HCT116 (cell line): ENCODE measurements around the gene FMN2. TPM values are rescaled to one million over a fixed set of nuclear protein-coding genes. Genes with fewer than 3 reads are reported as not detected.

ENCODE experiments used
- ATAC-seq: fragments of 200-7000 bp; cut with Tn5 transposase; 2 replicates; pipeline ENCODE4 v1.9.1; 2020; ENCODE audit warnings: mild to moderate bottlenecking, moderate library complexity
- BruUV-seq: library from RNA; stranded (reverse); fragments of 400-500 nt; replicated peaks from 2 replicates; lab custom pipeline; 2021; lab: Mats Ljungman, UMichigan
- CTCF ChIA-PET: fragments of 300-600 bp; sonication (Branson Sonifier 250); formaldehyde crosslinking; loops from one replicate; lab custom pipeline; 2021; ENCODE audit warnings: antibody characterized with exemption; lab: Charles Lee
- POLR2A ChIA-PET: fragments of 300-600, 350-600 bp; sonication (Branson Sonifier 250); formaldehyde crosslinking; loops from one replicate; lab custom pipeline; 2021; ENCODE audit warnings: antibody characterized with exemption; lab: Charles Lee
- RAD21 ChIA-PET, 2 experiments: fragments of 300-600 bp; sonication (Branson Sonifier 250); formaldehyde crosslinking; loops; one replicate each; lab custom pipeline; 2023; ENCODE audit warnings: low total read pairs in 2 of 2; ENCODE audit not compliant: uncharacterized antibody in 2 of 2, unreplicated experiment in 2 of 2, low non-redundant PET in 1 of 2; lab: Charles Lee
- DNase-seq: peaks from one replicate; pipeline ENCODE4 v3.0.0-alpha.2; 2010; ENCODE audit warnings: low read depth, low spot score
- H2AFZ ChIP-seq: fragments of 200-600 bp; shearing (Covaris generic), sonication (generic); 2 replicates; pipeline ENCODE4 v1.6.1; 2017; ENCODE audit warnings: low read depth, mixed run types, mixed read lengths, antibody characterized with exemption, low read length; ENCODE audit not compliant: poor library complexity, severe bottlenecking
- H3K27ac ChIP-seq: 2 replicates; pipeline ENCODE4 v1.5.1; 2012; ENCODE audit warnings: low read depth, low read length
- H3K27me3 ChIP-seq: fragments of 200-600 bp; sonication (generic); 2 replicates; pipeline ENCODE4 v1.6.1; 2016; ENCODE audit warnings: mixed run types, low read length, mixed read lengths; ENCODE audit not compliant: insufficient read depth
- H3K36me3 ChIP-seq, 2 experiments: fragments of 200-500 bp in 1 of 2; fragments of 200-600 bp in 1 of 2; sonication (Bioruptor generic) in 1 of 2; sonication (generic) in 1 of 2; 2 replicates each; pipeline versions ENCODE4 v1.5.1 to v1.6.1; 2014 to 2016; ENCODE audit warnings: low read length in 2 of 2, inconsistent platforms in 1 of 2, mixed read lengths in 1 of 2, mixed run types in 1 of 2; ENCODE audit not compliant: insufficient read depth in 2 of 2, control insufficient read depth in 1 of 2
- H3K4me1 ChIP-seq, 2 experiments: fragments of 200-600 bp in 1 of 2; sonication (generic) in 1 of 2; 2 replicates each; pipeline versions ENCODE4 v1.5.1 to v1.6.1; 2012 to 2017; ENCODE audit warnings: low read length in 2 of 2, inconsistent platforms in 1 of 2, mild to moderate bottlenecking in 1 of 2, mixed read lengths in 1 of 2, mixed run types in 1 of 2, moderate library complexity in 1 of 2; ENCODE audit not compliant: insufficient read depth in 2 of 2, control insufficient read depth in 1 of 2
- H3K4me2 ChIP-seq: fragments of 200-600 bp; sonication (generic); 2 replicates; pipeline ENCODE4 v1.6.1; 2017; ENCODE audit warnings: mixed run types, low read length, mixed read lengths
- H3K4me3 ChIP-seq, 2 experiments: fragments of 200-600 bp in 1 of 2; sonication (generic) in 1 of 2; replicated peaks in 1 of 2; 2 replicates each; pipeline ENCODE4 v1.5.1; 2011 to 2016; ENCODE audit warnings: low read length in 2 of 2, control low read depth in 1 of 2, low read depth in 1 of 2, mild to moderate bottlenecking in 1 of 2, mixed read lengths in 1 of 2, mixed run types in 1 of 2
- H3K79me2 ChIP-seq: fragments of 200-600 bp; sonication (generic); 2 replicates; pipeline ENCODE4 v1.6.1; 2017; ENCODE audit warnings: mild to moderate bottlenecking, mixed run types, low read length, moderate library complexity, mixed read lengths; ENCODE audit not compliant: insufficient read depth
- H3K9ac ChIP-seq: fragments of 200-600 bp; sonication (generic); 2 replicates; pipeline ENCODE4 v1.6.1; 2016; ENCODE audit warnings: low read length, mixed read lengths
- H3K9me2 ChIP-seq: fragments of 200-600 bp; sonication (generic), shearing (Covaris generic); 2 replicates; pipeline ENCODE4 v1.6.1; 2017; ENCODE audit warnings: mixed run types, mild to moderate bottlenecking, moderate library complexity; ENCODE audit not compliant: insufficient read depth
- H3K9me3 ChIP-seq, 2 experiments: fragments of 200-500 bp in 1 of 2; fragments of 200-600 bp in 1 of 2; sonication (Bioruptor generic) in 1 of 2; sonication (generic) in 1 of 2; 2 replicates each; pipeline ENCODE4 v1.6.1; 2014 to 2017; ENCODE audit warnings: low read length in 2 of 2, mixed read lengths in 2 of 2, inconsistent platforms in 1 of 2, low read depth in 1 of 2, mild to moderate bottlenecking in 1 of 2, mixed run types in 1 of 2, moderate library complexity in 1 of 2; ENCODE audit not compliant: control insufficient read depth in 1 of 2, insufficient read depth in 1 of 2
- H4K20me1 ChIP-seq: fragments of 200-600 bp; sonication (generic), shearing (Covaris generic); 2 replicates; pipeline ENCODE4 v1.6.1; 2017; ENCODE audit warnings: mixed run types, mild to moderate bottlenecking, moderate library complexity; ENCODE audit not compliant: insufficient read depth
- CBX3 ChIP-seq: IDR thresholded peaks from 2 replicates; pipeline ENCODE4 v1.6.1; 2012; ENCODE audit warnings: low read depth
- CTCF ChIP-seq, 3 experiments: fragments of 200-600 bp in 1 of 3; sonication (generic) in 1 of 3; IDR thresholded peaks in 2 of 3; conservative IDR thresholded peaks in 1 of 3; 2 replicates each; pipeline ENCODE4 v1.5.1; 2012 to 2017; ENCODE audit warnings: low read depth in 2 of 3, low read length in 2 of 3, antibody characterized with exemption in 1 of 3, borderline replicate concordance in 1 of 3, control low read depth in 1 of 3, mild to moderate bottlenecking in 1 of 3, mixed read lengths in 1 of 3, mixed run types in 1 of 3, moderate library complexity in 1 of 3; ENCODE audit not compliant: insufficient read depth in 1 of 3
- ELF1 ChIP-seq: IDR thresholded peaks from 2 replicates; pipeline ENCODE4 v1.6.1; 2012; ENCODE audit warnings: low read depth, borderline replicate concordance
- EZH2phosphoT487 ChIP-seq: fragments of 200-600 bp; IDR thresholded peaks from 2 replicates; pipeline ENCODE4 v1.6.1; 2018; ENCODE audit warnings: antibody characterized with exemption, borderline replicate concordance
- FOSL1 ChIP-seq: IDR thresholded peaks from 2 replicates; pipeline ENCODE4 v1.6.1; 2012; ENCODE audit warnings: low read depth
- ZBTB33 ChIP-seq: IDR thresholded peaks from 2 replicates; pipeline ENCODE4 v1.6.1; 2011; ENCODE audit warnings: mild to moderate bottlenecking, low read length, moderate library complexity; ENCODE audit not compliant: insufficient replicate concordance; ENCODE audit errors: extremely low read depth
- ZNF274 ChIP-seq: fragments of 200-500 bp; sonication (Bioruptor generic); IDR thresholded peaks from 2 replicates; pipeline ENCODE4 v1.6.1; 2014; ENCODE audit warnings: mild to moderate bottlenecking, low read depth, low read length, inconsistent platforms
- intact Hi-C: fragments of 100-400 bp; cut with micrococcal nuclease; formaldehyde crosslinking; loops from 2 replicates; pipeline ENCODE4 v1.10.0; 2022
- total RNA-seq: library from RNA; stranded (reverse); gene quantifications from one replicate; pipeline ENCODE4 v1.2.1, GENCODE V29; 2021; ENCODE audit not compliant: unreplicated experiment

FMN2 gene
- total RNA-seq, 1 experiment from 2014 or later, result not detected

- intact Hi-C loops, result no loop called here
- H3K27me3 ChIP-seq, result no peaks in the 10 kb centered on the region
- H3K9me2 ChIP-seq, result no peaks in the 10 kb centered on the region
- no peak overlapping the region for H3K27ac ChIP-seq
- CTCF ChIA-PET, result no interaction called here
- TF ChIP-seq ZNF274 (no peak), ZBTB33 (no peak), CBX3 (no peak)
- POLR2A ChIA-PET, result no interaction called here
- RAD21 ChIA-PET, result no interaction called here
- H4K20me1 ChIP-seq, result no peaks in the 10 kb centered on the region
- H3K4me3 ChIP-seq, result no peak overlapping the region
- H3K4me2 ChIP-seq, result no peak overlapping the region
- peaks cover 5 to 14% of the 10 kb centered on the region in 2 experiments; a peak in 2 of 4 replicates for H3K9me3 ChIP-seq
- no peaks in the 10 kb centered on the region for H3K79me2 ChIP-seq
- no peak overlapping the region for H2AFZ ChIP-seq
- ATAC-seq, result no peak
- H3K9ac ChIP-seq, result no peak overlapping the region
- no TSS peak for BruUV-seq
- H3K4me1 ChIP-seq, result no peaks in the 10 kb centered on the region
- no peak for DNase-seq
- H3K36me3 ChIP-seq, result no peaks in the 10 kb centered on the region
Observed at GRCh38 chr1:240046000-240046399, 45.7 kb upstream of the FMN2 start.

GRCh38 chr1:240054109-240054701 is 37.5 kb upstream of the FMN2 start:
- no peak overlapping the region for H3K9ac ChIP-seq
- BruUV-seq, result no TSS peak
- intact Hi-C loops, result no loop called here
- ChIA-PET POLR2A (no interaction called here), CTCF (no interaction called here), RAD21 (no interaction called here)
- H3K4me3 ChIP-seq, result no peak overlapping the region
- no peaks in the 10 kb centered on the region for H3K4me1 ChIP-seq
- H3K4me2 ChIP-seq, result no peak overlapping the region
- ATAC-seq, result no peak
- no peak overlapping the region for H3K27ac ChIP-seq
- peaks cover 0 to 13% of the 10 kb centered on the region in 2 experiments; a peak in 2 of 4 replicates for H3K9me3 ChIP-seq
- no peaks in the 10 kb centered on the region for H4K20me1 ChIP-seq
- TF ChIP-seq ELF1, result no peak
- no peak for TF ChIP-seq EZH2phosphoT487
- no peak for TF ChIP-seq FOSL1
- TF ChIP-seq CTCF (IDR thresholded peaks at IDR 0.05 in 2 of 3, conservative IDR thresholded peaks at IDR 0.05 in 1 of 3; ENCODE audit: borderline replicate concordance in 1 of 3, insufficient read depth in 1 of 3, low read depth in 2 of 3, low read length in 2 of 3), result no peak
- DNase-seq, result no peak
- H2AFZ ChIP-seq, result no peak overlapping the region
- H3K36me3 ChIP-seq, result no peaks in the 10 kb centered on the region
- no peaks in the 10 kb centered on the region for H3K9me2 ChIP-seq
- no peaks in the 10 kb centered on the region for H3K27me3 ChIP-seq
- H3K79me2 ChIP-seq, result no peaks in the 10 kb centered on the region
